Measurements from ENCODE around the gene ATRIP.

ATRIP gene

DNA sequence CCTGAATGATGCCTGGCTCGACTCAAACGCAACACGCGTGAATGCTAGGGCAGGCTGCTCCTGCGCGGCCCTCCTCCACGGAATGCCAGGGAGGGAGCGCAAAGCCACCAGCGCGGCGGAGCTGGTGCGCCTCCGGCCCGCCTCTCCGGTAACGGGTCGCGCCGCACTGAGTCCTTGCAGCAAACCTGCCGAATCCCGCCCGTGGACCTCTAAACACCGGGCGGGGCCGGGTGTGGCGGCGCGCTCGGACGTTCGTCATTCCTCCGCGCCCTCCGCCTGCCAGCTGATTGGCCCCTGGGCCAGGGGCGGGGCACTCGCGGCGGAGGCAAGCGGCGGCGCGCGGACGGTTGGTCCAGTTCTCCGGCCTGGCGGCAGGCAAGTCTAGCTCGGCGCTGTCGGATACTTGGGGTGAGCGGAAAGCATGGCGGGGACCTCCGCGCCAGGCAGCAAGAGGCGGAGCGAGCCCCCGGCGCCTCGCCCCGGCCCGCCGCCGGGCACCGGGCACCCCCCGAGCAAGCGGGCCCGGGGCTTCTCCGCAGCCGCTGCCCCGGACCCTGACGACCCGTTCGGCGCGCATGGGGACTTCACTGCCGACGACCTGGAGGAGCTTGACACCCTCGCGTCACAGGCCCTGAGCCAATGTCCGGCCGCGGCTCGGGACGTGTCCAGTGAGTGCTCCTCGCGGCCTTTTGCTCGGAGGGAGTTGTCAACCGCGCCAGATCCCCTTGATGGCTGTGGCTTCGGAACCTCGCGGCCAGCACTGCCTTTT lies at the start of gene ATRIP (continued):
- TF ChIP-seq ZNF610 (tag by site-specific recombination; IDR thresholded peaks at IDR 0.05; ENCODE audit: borderline replicate concordance) (no peak), ZNF488 (tag by site-specific recombination; IDR thresholded peaks at IDR 0.05) (no peak), ZNF2 (tag by site-specific recombination; IDR thresholded peaks at IDR 0.05) (peak; percentile 17; the same call in 1 of the 2 replicates), ZNF174 (tag by site-specific recombination; IDR thresholded peaks at IDR 0.05) (no peak)

- TF ChIP-seq YY2 (tag by site-specific recombination; IDR thresholded peaks at IDR 0.05) (no peak), ZNF585B (tag by site-specific recombination; IDR thresholded peaks at IDR 0.05) (no peak), ZNF426 (tag by site-specific recombination; IDR thresholded peaks at IDR 0.05) (no peak), SCRT2 (tag by site-specific recombination; IDR thresholded peaks at IDR 0.05) (no peak), ZBTB10 (tag by site-specific recombination; IDR thresholded peaks at IDR 0.05) (no peak)
- POLR2A ChIA-PET, result no interaction called here
- H3K4me1 ChIP-seq (ENCODE audit: control insufficient read depth, insufficient read depth, low read length), result no peaks in the 10 kb centered on the region
- no peak overlapping the region for H3K4me3 ChIP-seq (ENCODE audit: low read depth, low read length)
- H3K36me3 ChIP-seq (ENCODE audit: control insufficient read depth in 2 of 2, insufficient read depth in 1 of 2, low read length in 2 of 2), result no peaks in the 10 kb centered on the region
- CTCF ChIA-PET, result interaction anchor here (0.5 to 7.2 kb wide), 2 partner anchors 37 to 130 kb away, joined by 3 to 238 read pairs; no protein-coding TSS in a partner anchor
- no peak overlapping the region for H3K27ac ChIP-seq (ENCODE audit: extremely low read depth, low read depth, low read length)
- no peaks in the 10 kb centered on the region for H3K9me3 ChIP-seq (ENCODE audit: control insufficient read depth, insufficient read depth, low read depth, low read length)
These were observed 48.5 kb upstream of the ATRIP start for GRCh38 chr3:48397767-48398681.

- CTCF ChIA-PET, result interaction anchor here (0.5 to 7.2 kb wide), 4 partner anchors 16 to 150 kb away, joined by 3 to 238 read pairs (median 22); no protein-coding TSS in a partner anchor
- H3K36me3 ChIP-seq (ENCODE audit: control insufficient read depth in 2 of 2, insufficient read depth in 1 of 2, low read length in 2 of 2), result peaks cover 0 to 4% of the 10 kb centered on the region in 2 experiments; a peak in 1 of 3 replicates
- POLR2A ChIA-PET, result no interaction called here
- TF ChIP-seq ZNF174 (tag by site-specific recombination; IDR thresholded peaks at IDR 0.05) (no peak), ZNF521 (tag by site-specific recombination; IDR thresholded peaks at IDR 0.05) (no peak), EGR2 (tag by site-specific recombination; IDR thresholded peaks at IDR 0.05; ENCODE audit: low read depth) (no peak), ZNF184 (tag by site-specific recombination; IDR thresholded peaks at IDR 0.05) (no peak), ZNF404 (tag by site-specific recombination; IDR thresholded peaks at IDR 0.05) (no peak), BCL11B (tag by site-specific recombination; IDR thresholded peaks at IDR 0.05; ENCODE audit: low read depth) (no peak), ZNF423 (tag by site-specific recombination; IDR thresholded peaks at IDR 0.05) (no peak), YY2 (tag by site-specific recombination; IDR thresholded peaks at IDR 0.05) (no peak), ZBTB7A (tag by site-specific recombination; IDR thresholded peaks at IDR 0.05; ENCODE audit: low read depth) (no peak), ZNF707 (tag by site-specific recombination; IDR thresholded peaks at IDR 0.05) (no peak), MEIS1 (CRISPR knock-in tag; IDR thresholded peaks at IDR 0.05; ENCODE audit: borderline replicate concordance) (no peak), WT1 (tag by site-specific recombination; IDR thresholded peaks at IDR 0.05) (no peak), ZNF701 (tag by site-specific recombination; IDR thresholded peaks at IDR 0.05) (no peak), ZNF239 (tag by site-specific recombination; IDR thresholded peaks at IDR 0.05) (no peak), ZNF302 (tag by site-specific recombination; IDR thresholded peaks at IDR 0.05; ENCODE audit: low read depth) (no peak), BCL11A (tag by site-specific recombination; IDR thresholded peaks at IDR 0.05; ENCODE audit: low read depth) (no peak), ZNF544 (tag by site-specific recombination; IDR thresholded peaks at IDR 0.05) (no peak)
- TF ChIP-seq, protein P1, sequence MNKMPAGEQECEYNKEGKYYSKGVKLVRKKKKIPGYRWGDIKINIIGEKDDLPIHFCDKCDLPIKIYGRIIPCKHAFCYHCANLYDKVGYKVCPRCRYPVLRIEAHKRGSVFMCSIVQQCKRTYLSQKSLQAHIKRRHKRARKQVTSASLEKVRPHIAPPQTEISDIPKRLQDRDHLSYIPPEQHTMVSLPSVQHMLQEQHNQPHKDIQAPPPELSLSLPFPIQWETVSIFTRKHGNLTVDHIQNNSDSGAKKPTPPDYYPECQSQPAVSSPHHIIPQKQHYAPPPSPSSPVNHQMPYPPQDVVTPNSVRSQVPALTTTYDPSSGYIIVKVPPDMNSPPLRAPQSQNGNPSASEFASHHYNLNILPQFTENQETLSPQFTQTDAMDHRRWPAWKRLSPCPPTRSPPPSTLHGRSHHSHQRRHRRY (tag by site-specific recombination; IDR thresholded peaks at IDR 0.05), result no peak
- H3K4me3 ChIP-seq (ENCODE audit: low read depth, low read length), result no peak overlapping the region
- no peaks in the 10 kb centered on the region for H3K4me1 ChIP-seq (ENCODE audit: control insufficient read depth, insufficient read depth, low read length)
- no peaks in the 10 kb centered on the region for H3K9me3 ChIP-seq (ENCODE audit: control insufficient read depth, insufficient read depth, low read depth, low read length)
- H3K27ac ChIP-seq (ENCODE audit: extremely low read depth, low read depth, low read length), result no peak overlapping the region
These were observed 47.7 kb upstream of the ATRIP start for GRCh38 chr3:48398701-48399386.
